ENCODE measurements around the gene DMBT1. TPM values are rescaled to one million over a fixed set of nuclear protein-coding genes. Genes with fewer than 3 reads are reported as not detected.

DMBT1 gene
- total and polyA plus RNA-seq, 10 of the 15 experiments (the other 5 are each of a cell fraction or from before 2014, with no cell fraction given): under 0.01 to 0.13 (median 0.03) TPM; not detected in 5

GRCh38 chr10:122655524-122656307 is 95.2 kb downstream of the DMBT1 start (continued):
- no peak for TF ChIP-seq E4F1 (IDR thresholded peaks at IDR 0.05; ENCODE audit: borderline replicate concordance, partially characterized antibody)
- no peak for TF ChIP-seq NFXL1 (IDR thresholded peaks at IDR 0.05; ENCODE audit: borderline replicate concordance)
- no peak for TF ChIP-seq CREM (IDR thresholded peaks at IDR 0.05; ENCODE audit: low read depth)

GRCh38 chr10:122656308-122656705 is 95.8 kb downstream of the DMBT1 start:
- no peaks in the 10 kb centered on the region for H3K9me3 ChIP-seq (replicated peaks; ENCODE audit: control insufficient read depth, insufficient read depth, low read length)
- H3K79me2 ChIP-seq (ENCODE audit: control insufficient read depth, insufficient read depth, low read length): no peaks in the 10 kb centered on the region
- FAIRE-seq (no peak), DNase-seq (ENCODE audit: low read depth, low spot score) (no peak), ATAC-seq (no peak)
- no peak overlapping the region for H3K4me2 ChIP-seq (ENCODE audit: control insufficient read depth, insufficient read depth)
- ChIA-PET CTCF (no interaction called here), SMC1A (ENCODE audit: uncharacterized antibody, unreplicated experiment) (interaction anchor here (0.6 to 1.2 kb wide), 2 partner anchors 8 to 329 kb away, joined by 3 read pairs; no protein-coding TSS in a partner anchor), RAD21 (ENCODE audit: unreplicated experiment) (no interaction called here), POLR2A (no interaction called here)
- in situ Hi-C loops (cut with MboI) (no loop called here), intact Hi-C loops (cut with micrococcal nuclease; ENCODE audit: unreplicated experiment) (no loop called here)
- H2AFZ ChIP-seq (ENCODE audit: control insufficient read depth, low read depth, low read length): no peak overlapping the region
- H4K20me1 ChIP-seq (ENCODE audit: control insufficient read depth, insufficient read depth): no peaks in the 10 kb centered on the region
- no TSS peak for BruUV-seq (replicated peaks)
- no peak overlapping the region for H3K4me3 ChIP-seq
- no peak overlapping the region for H3K27ac ChIP-seq (ENCODE audit: control insufficient read depth, insufficient read depth)
- H3K4me1 ChIP-seq (ENCODE audit: control insufficient read depth, insufficient read depth, low read length): no peaks in the 10 kb centered on the region
- no peaks in the 10 kb centered on the region for H3K36me3 ChIP-seq (ENCODE audit: control insufficient read depth in 2 of 2, insufficient read depth in 2 of 2, low read length in 1 of 2)
- H3K27me3 ChIP-seq (replicated peaks in 1 of 2; ENCODE audit: control insufficient read depth in 2 of 2, insufficient read depth in 2 of 2, low read length in 1 of 2): peaks cover 2 to 3% of the 10 kb centered on the region in 2 experiments
- WGBS (ENCODE audit: insufficient coverage, insufficient replicate concordance, low lambda C conversion rate, missing lambda C conversion rate): 16% methylated on average over 2 of the region's 2 CpGs
- H3K9ac ChIP-seq (ENCODE audit: control insufficient read depth, insufficient read depth, low read length): no peak overlapping the region
- TF ChIP-seq PAX8 (IDR thresholded peaks at IDR 0.05): no peak
- no peak for TF ChIP-seq IKZF1 (conservative IDR thresholded peaks at IDR 0.05)
- no peak for TF ChIP-seq BRCA1 (IDR thresholded peaks at IDR 0.05; ENCODE audit: low read depth, low read length)
- TF ChIP-seq SMC3 (IDR thresholded peaks at IDR 0.05; ENCODE audit: borderline replicate concordance, low read length): no peak
- TF ChIP-seq SPI1 (IDR thresholded peaks at IDR 0.05; ENCODE audit: borderline replicate concordance, insufficient read depth, low read depth, low read length): no peak
- TF ChIP-seq SIN3A (IDR thresholded peaks at IDR 0.05; ENCODE audit: low read depth, low read length): no peak
- no peak for TF ChIP-seq PAX5 (IDR thresholded peaks at IDR 0.05; ENCODE audit: borderline replicate concordance, low read depth, low read length)
- TF ChIP-seq MYC (IDR thresholded peaks at IDR 0.05; ENCODE audit: insufficient read depth, insufficient read length, insufficient replicate concordance, low read length, severe bottlenecking): no peak
- no peak for TF ChIP-seq EZH2 (IDR thresholded peaks at IDR 0.05; ENCODE audit: borderline replicate concordance, control insufficient read depth, low read depth, low read length)
- no peak for TF ChIP-seq RBBP5 (conservative IDR thresholded peaks at IDR 0.05)
- no peak for TF ChIP-seq CEBPZ (IDR thresholded peaks at IDR 0.05; ENCODE audit: low read depth, low read length)
- TF ChIP-seq EED (IDR thresholded peaks at IDR 0.05; ENCODE audit: low read depth): no peak
- no peak for TF ChIP-seq HSF1 (IDR thresholded peaks at IDR 0.05; ENCODE audit: low read depth, low read length)

All from GM12878 (cell line).